ENCODE data around the gene SLC28A1.

Gene SLC28A1

GRCh38 chr15:84926491-84927230 lies 42.2 kb downstream of the SLC28A1 start:
- H3K27ac ChIP-seq: no peak overlapping the region
- no peak for DNase-seq (ENCODE audit: low read depth, low spot score)

- no peak for DNase-seq (ENCODE audit: low read depth, low spot score)
- no peak overlapping the region for H3K27ac ChIP-seq
These were observed 44.3 kb downstream of the SLC28A1 start for GRCh38 chr15:84928843-84929168.

GRCh38 chr15:84929795-84930603 lies 45.5 kb downstream of the SLC28A1 start:
- no peak overlapping the region for H3K27ac ChIP-seq
- DNase-seq (ENCODE audit: low read depth, low spot score): peak; percentile 90

- DNase-seq (ENCODE audit: low read depth, low spot score): no peak
- H3K27ac ChIP-seq: no peak overlapping the region
These were observed 50.7 kb downstream of the SLC28A1 start for GRCh38 chr15:84934942-84935729.

- no peak overlapping the region for H3K27ac ChIP-seq
- no peak for DNase-seq (ENCODE audit: low read depth, low spot score)
These were observed 52.7 kb downstream of the SLC28A1 start for GRCh38 chr15:84937144-84937543.

GRCh38 chr15:84938726-84939125 lies 54.3 kb downstream of the SLC28A1 start:
- no peak overlapping the region for H3K27ac ChIP-seq
- DNase-seq (ENCODE audit: low read depth, low spot score): no peak

- no peak for DNase-seq (ENCODE audit: low read depth, low spot score)
- no peak overlapping the region for H3K27ac ChIP-seq
These were observed 55.9 kb downstream of the SLC28A1 start for GRCh38 chr15:84940399-84940798.

- no peak overlapping the region for H3K27ac ChIP-seq
- no peak for DNase-seq (ENCODE audit: low read depth, low spot score)
These were observed 58.0 kb downstream of the SLC28A1 start for GRCh38 chr15:84942456-84942855.

- no peak overlapping the region for H3K27ac ChIP-seq
- no peak for DNase-seq (ENCODE audit: low read depth, low spot score)
These were observed 59.8 kb downstream of the SLC28A1 start for GRCh38 chr15:84944311-84944710.

GRCh38 chr15:84944861-84945260 lies 60.4 kb downstream of the SLC28A1 start:
- DNase-seq (ENCODE audit: low read depth, low spot score): no peak
- no peak overlapping the region for H3K27ac ChIP-seq

- DNase-seq (ENCODE audit: low read depth, low spot score): no peak
- H3K27ac ChIP-seq: no peak overlapping the region
These were observed 62.5 kb downstream of the SLC28A1 start for GRCh38 chr15:84946772-84947489.

GRCh38 chr15:84947947-84948830 lies 63.7 kb downstream of the SLC28A1 start:
- no peak for DNase-seq (ENCODE audit: low read depth, low spot score)
- H3K27ac ChIP-seq: no peak overlapping the region

- no peak overlapping the region for H3K27ac ChIP-seq
- no peak for DNase-seq (ENCODE audit: low read depth, low spot score)
These were observed 64.6 kb downstream of the SLC28A1 start for GRCh38 chr15:84949043-84949442.

GRCh38 chr15:84949845-84950569 lies 65.5 kb downstream of the SLC28A1 start:
- H3K27ac ChIP-seq: no peak overlapping the region
- DNase-seq (ENCODE audit: low read depth, low spot score): no peak

GRCh38 chr15:84950570-84951111 lies 66.2 kb downstream of the SLC28A1 start:
- DNase-seq (ENCODE audit: low read depth, low spot score): no peak
- H3K27ac ChIP-seq: no peak overlapping the region

- H3K27ac ChIP-seq: no peak overlapping the region
- no peak for DNase-seq (ENCODE audit: low read depth, low spot score)
These were observed 67.3 kb downstream of the SLC28A1 start for GRCh38 chr15:84951736-84952135.

- DNase-seq (ENCODE audit: low read depth, low spot score): no peak
- H3K27ac ChIP-seq: no peak overlapping the region
These were observed 68.7 kb downstream of the SLC28A1 start for GRCh38 chr15:84953136-84953535.

GRCh38 chr15:84953726-84954125 lies 69.3 kb downstream of the SLC28A1 start:
- no peak for DNase-seq (ENCODE audit: low read depth, low spot score)
- H3K27ac ChIP-seq: no peak overlapping the region
